Measurements from ENCODE around the gene LDHD.

The LDHD gene

GRCh38 chr16:75114946-75115825 lies 1.4 kb downstream of the LDHD start:
- TF ChIP-seq CTCF (IDR thresholded peaks at IDR 0.05; ENCODE audit: borderline replicate concordance, insufficient read depth, low read depth, low read length): no peak
- H3K4me3 ChIP-seq (ENCODE audit: low read depth, low read length): no peak overlapping the region

- H3K4me3 ChIP-seq (ENCODE audit: low read depth, low read length): no peak overlapping the region
- no peak for TF ChIP-seq CTCF (IDR thresholded peaks at IDR 0.05; ENCODE audit: borderline replicate concordance, insufficient read depth, low read depth, low read length)
Observed at GRCh38 chr16:75114179-75114945, 2.2 kb downstream of the LDHD start.

- no peak for TF ChIP-seq CTCF (IDR thresholded peaks at IDR 0.05; ENCODE audit: borderline replicate concordance, insufficient read depth, low read depth, low read length)
- no peak overlapping the region for H3K4me3 ChIP-seq (ENCODE audit: low read depth, low read length)
Observed at GRCh38 chr16:75113541-75114121, 2.9 kb downstream of the LDHD start.

- no peak overlapping the region for H3K4me3 ChIP-seq (ENCODE audit: low read depth, low read length)
- TF ChIP-seq CTCF (IDR thresholded peaks at IDR 0.05; ENCODE audit: borderline replicate concordance, insufficient read depth, low read depth, low read length): no peak
Observed at GRCh38 chr16:75112734-75113491, 3.7 kb downstream of the LDHD start.

GRCh38 chr16:75111961-75112733 lies 4.4 kb downstream of the LDHD start:
- no peak overlapping the region for H3K4me3 ChIP-seq (ENCODE audit: low read depth, low read length)
- TF ChIP-seq CTCF (IDR thresholded peaks at IDR 0.05; ENCODE audit: borderline replicate concordance, insufficient read depth, low read depth, low read length): no peak

- H3K4me3 ChIP-seq (ENCODE audit: low read depth, low read length): no peak overlapping the region
- TF ChIP-seq CTCF (IDR thresholded peaks at IDR 0.05; ENCODE audit: borderline replicate concordance, insufficient read depth, low read depth, low read length): no peak
Observed at GRCh38 chr16:75111514-75111940, 5.1 kb downstream of the LDHD start.

Data from GM12875 (cell line).